HG03558 (cell line): Measurements from ENCODE around the gene METTL17.

Experiments used
- ATAC-seq: cut with Tn5 transposase; IDR thresholded peaks from one replicate; pipeline ENCODE4 v1.9.1; 2021; ENCODE audit warnings: moderate number of reproducible peaks; ENCODE audit not compliant: unreplicated experiment; ENCODE audit errors: extremely low read depth

Gene METTL17

GRCh38 chr14:21022686-21023085, 32.9 kb downstream of the METTL17 start:
- no peak for ATAC-seq

DNA sequence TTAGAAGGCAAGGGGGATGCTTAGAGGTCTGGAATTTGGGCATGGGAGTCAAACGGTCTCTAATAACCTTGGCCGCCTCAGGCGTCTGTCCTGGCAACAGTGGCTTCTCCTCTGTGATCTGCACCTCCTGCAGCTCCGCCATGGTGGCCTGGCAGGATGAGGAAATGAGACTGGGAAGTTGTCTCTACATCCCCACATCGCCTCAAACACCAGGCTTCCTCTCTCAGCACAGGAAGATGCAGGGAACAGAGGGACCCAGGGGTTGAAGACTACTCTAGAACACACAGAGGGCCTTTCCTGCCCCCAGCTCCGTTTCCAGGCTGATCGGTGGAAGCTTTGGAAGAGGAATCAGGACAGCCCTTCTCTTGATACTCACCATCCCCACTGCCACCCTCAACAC, 33.4 kb downstream of the METTL17 start:
- ATAC-seq = no peak

DNA sequence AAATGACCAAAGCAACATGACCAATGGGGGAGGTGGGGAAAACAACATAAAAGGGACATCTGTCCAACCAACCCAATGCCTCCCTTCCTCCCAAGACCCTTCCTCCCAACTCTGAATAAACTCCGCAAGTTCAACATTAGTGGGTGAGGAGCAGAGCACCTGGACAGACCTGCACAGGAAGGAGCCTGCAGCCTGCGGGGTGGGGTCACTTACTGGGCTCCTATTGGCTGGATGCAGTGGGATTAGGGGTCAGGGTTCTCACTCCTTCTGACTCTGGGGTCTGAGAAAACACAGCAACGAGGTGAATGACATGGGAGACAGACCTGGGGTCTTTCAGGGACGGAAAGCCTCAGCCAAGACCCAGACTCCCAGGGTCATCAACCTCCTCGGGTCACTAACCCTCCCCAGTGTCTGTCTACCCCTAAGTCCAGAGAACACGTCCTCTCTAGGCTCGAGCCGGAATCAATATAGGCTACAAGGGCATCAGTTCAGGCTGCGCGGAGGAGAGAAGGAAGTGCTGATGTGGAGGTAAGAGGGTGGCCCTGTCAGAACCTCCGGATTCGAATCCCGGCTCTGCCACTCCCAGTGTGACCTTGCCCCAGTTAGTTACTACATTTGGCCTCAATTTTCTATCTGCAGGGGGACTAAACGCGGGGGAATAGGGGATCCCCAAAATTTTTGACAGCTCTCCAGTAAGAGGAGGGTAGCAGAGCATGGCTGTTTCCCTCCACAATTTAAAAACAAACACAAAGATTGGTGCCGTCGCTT, 34.2 kb downstream of the METTL17 start:
- ATAC-seq = no peak

GRCh38 chr14:21024585-21025370, 35.0 kb downstream of the METTL17 start, which contains the start of gene NDRG2:
Gene NDRG2, minus strand, starts transcription at chr14:21025061. Its CDS starts 1,746 bp downstream, at chr14:21023315.
- no peak for ATAC-seq

DNA sequence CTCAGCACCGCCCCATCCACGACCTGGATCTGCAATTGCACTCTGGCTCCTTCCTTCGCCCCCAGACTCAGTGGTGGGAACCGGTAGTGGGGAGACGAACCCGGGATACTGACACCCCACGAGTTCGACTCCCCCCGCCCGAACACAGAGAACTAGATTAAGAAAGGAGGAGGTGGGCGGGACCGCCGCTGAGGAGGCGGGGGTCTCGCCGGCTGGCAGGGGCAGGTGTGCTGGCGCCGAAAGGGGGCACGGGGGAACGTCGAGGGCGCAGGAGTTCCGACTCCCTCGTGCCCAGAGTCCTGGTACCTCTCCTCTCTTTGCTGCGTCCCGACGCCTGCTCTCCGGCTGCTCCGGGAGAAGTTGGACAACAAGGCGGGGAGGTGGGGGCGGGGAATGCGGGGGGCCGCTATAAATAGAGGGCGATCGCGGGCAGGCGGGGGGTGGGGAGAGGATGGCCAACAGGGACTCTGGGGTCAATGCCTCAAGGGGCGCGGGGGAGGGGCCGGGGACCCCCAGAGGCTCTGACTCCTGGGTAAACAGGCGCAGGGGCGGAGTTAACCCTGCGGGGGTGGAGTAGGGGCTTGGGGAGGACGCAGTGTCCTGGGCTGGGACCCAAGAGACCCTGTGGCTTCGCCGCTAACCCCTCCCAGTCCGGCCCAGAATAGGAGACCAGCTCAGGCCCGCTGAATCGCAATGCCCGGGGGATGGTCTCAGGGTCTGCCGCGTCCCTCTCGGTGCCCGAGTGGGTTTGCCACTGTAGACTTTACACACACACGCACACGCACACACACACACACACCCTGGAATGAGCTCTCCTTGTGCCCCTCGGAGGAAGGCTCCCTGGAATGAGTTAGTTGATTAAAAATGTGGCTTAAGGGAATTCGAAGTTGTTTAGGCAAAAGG, 35.8 kb downstream of the METTL17 start:
- no peak for ATAC-seq

DNA sequence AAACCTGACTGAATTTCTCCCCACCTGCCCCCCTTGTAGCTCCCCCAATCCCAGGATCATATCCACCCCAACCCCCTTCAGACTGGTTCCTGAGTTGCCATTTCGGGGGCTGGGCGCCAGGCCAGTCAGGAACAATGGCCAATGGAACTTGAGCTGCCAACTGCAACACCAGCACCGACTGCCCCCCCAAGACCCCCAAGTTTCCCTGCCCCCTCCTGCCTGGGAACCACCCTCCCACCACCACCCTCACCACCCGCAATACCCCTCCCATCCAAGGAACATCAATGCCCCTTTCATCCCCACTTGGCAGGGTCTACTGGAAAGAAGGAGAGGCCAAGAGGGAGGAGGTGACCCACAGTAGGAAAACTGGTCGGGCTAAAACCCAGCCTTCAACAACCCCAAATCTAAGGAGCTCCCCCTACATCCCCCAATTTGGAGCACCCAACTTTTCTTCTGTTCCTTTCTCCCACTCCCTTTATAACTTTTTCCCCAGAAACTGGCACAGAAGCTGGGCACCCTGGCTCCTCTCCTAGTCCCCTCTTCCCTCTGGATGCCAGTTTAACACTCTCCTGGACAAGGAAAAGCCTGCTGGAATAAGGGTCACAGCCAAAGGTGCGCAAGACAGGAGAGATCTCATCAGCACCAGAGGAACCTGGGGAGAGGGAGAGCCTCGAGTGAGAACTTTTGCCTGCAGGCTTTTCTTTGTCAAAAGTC, 36.7 kb downstream of the METTL17 start:
- no peak for ATAC-seq

DNA sequence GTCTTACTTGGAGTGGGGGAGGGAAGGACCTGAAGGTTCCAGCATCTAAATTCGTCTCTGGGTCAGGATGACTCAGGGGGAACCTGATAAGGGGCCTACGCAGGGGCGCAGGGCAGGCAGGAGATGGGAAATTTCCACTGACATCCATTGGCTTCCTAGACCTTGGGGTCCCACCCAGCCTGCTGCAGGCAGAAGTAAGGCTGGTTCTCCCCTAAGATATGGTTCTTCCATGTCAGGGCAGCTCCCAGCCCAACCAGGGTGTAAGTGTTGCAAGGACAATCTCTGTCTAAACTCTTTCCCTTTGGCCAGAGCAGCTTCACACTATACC, 37.2 kb downstream of the METTL17 start:
- ATAC-seq = no peak

DNA sequence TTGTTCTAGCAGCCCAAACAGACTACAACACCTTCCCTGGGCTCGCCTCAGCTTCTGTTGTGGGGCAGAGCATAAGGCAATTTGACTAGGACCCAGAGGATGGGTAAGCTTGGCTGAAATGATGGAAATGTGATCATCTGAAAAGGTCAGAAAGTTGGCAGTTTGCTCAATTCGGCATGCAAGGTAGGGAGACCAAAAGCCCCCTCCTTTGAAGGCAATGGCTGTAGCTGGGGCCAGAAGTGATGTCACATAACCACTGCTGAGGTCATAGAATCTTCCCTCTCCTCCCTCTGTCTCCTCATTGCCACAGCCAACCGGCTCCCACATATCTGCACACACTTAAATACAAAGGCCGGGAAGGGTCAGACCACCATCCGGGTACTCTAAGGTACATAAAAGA, 40.1 kb downstream of the METTL17 start, which contains the start of gene TPPP2:
TSS of gene TPPP2 (plus strand) at position 301 of the 400 bp plus-strand sequence. CDS start 365 bp downstream, outside the sequence.
- no peak for ATAC-seq

GRCh38 chr14:21030531-21030930, 40.8 kb downstream of the METTL17 start:
- ATAC-seq = no peak

GRCh38 chr14:21032326-21033132, 42.7 kb downstream of the METTL17 start:
- ATAC-seq = no peak

GRCh38 chr14:21033133-21033698, 43.4 kb downstream of the METTL17 start:
- no peak for ATAC-seq

- ATAC-seq = no peak
These were observed 44.9 kb downstream of the METTL17 start, which contains the start of gene RNASE13 for GRCh38 chr14:21034707-21035106. Gene RNASE13, minus strand, starts transcription at chr14:21034807. Its CDS starts 519 bp downstream, at chr14:21034288.

- no peak for ATAC-seq
These were observed 47.0 kb downstream of the METTL17 start for GRCh38 chr14:21036751-21037150.

DNA sequence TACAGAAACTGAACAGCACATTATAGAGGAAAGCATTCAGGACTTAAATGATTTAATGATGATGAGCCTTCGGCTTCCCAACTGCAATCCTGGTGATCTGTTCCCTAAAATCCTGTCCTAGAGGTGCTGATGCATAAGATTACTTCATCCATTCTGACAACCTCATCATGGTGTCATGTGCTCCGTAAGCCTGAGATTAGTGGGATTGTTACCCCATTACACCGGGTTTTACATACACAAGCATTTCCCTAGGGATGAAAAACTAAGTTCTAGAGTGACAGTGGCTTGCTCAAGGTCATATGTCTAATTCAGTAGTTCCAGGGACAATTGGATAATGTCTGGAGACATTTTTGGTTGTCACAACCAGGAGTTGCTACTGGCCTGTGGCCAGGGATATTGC, 47.4 kb downstream of the METTL17 start:
- ATAC-seq = no peak

DNA sequence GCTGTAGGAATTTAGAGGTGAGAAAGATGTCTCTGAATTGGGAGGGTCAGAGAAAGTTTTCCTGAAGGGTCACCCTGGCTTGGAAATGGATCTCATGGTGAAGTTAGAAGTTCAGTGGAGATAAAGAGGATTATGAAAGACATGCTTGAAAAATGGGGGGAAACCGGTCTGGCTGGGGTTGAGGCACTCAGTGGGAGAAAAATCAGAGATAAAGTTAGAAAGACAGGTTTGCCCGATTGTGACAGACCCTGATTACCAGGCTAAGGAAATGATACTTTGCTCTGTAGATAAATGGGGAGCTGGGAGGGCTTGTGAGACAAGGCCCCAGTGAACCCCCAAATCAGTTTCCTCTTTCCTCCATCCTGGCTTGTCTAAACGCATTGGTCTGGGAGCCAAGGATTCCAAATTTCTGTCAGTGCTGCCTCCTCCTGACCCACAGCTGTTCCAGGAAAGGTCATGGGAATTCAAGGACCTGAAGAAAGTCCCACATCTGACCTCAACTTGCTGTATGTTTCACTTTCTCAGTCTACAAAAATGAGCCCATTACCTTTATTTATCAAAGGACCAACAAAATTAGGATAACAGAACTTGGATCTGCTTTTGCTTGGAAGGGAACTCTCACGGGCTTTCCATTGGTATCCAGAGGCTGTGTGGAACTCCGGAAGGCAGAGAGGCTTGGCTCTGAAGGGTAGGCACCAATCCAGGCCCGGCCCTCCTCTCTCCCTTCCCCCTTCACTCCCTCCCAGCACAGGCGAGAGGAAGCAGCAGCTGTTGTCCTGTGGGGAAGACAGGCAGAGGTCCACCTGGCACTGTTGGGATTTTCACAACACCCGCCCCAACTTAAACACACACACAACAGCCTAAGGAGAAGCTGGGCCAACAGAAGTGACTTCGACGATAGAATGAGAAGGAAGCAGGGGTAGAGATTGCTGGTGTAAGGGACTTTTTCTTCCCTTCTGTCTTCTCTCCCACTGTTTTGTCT, 49.0 kb downstream of the METTL17 start:
- no peak for ATAC-seq

- ATAC-seq = no peak
These were observed 50.0 kb downstream of the METTL17 start for GRCh38 chr14:21039585-21040369.
